ENCODE results near the gene LANCL2. TPM values are rescaled to one million over a fixed set of nuclear protein-coding genes. Genes with fewer than 3 reads are reported as not detected.
"Not testable (repeated sequence)": the region's sequence is repeated elsewhere in the genome, so short reads cannot be mapped to it uniquely, and the experiment has no call there.

The LANCL2 gene
- total RNA-seq, 6 experiments from 2014 or later: 17.3 to 26.3 (median 21.4) TPM

- DNase-seq: no peak
- no peak overlapping the region for H3K4me3 Mint-ChIP-seq
These were observed 102.0 kb downstream of the LANCL2 start for GRCh38 chr7:55467047-55467593.

DNA sequence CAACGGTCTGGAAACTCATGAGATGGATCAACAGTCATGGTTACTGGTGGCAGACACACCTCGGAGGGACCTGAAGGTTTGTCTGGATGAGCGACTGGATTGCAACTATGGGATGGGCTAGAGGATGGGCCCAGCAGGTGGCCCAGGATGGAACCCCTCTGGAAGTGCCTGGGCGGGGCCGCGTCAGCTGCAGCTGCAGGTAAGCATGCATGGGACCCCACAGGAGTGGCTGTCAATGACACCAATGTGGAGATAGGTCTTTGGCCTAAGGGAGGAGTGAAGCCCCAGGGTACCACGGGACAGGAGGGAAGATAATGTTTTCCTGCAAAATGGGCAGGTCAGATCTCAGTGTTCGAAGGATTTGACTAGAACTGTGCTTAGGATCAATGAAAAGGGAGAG lies 103.4 kb downstream of the LANCL2 start:
- H3K4me3 Mint-ChIP-seq: no peak overlapping the region
- H3K27ac Mint-ChIP-seq: no peak overlapping the region
- DNase-seq: no peak
- H3K27me3 Mint-ChIP-seq (ENCODE audit: insufficient read depth): no peaks in the 10 kb centered on the region; the same call in 1 of the 2 replicates
- TF ChIP-seq, protein P1, sequence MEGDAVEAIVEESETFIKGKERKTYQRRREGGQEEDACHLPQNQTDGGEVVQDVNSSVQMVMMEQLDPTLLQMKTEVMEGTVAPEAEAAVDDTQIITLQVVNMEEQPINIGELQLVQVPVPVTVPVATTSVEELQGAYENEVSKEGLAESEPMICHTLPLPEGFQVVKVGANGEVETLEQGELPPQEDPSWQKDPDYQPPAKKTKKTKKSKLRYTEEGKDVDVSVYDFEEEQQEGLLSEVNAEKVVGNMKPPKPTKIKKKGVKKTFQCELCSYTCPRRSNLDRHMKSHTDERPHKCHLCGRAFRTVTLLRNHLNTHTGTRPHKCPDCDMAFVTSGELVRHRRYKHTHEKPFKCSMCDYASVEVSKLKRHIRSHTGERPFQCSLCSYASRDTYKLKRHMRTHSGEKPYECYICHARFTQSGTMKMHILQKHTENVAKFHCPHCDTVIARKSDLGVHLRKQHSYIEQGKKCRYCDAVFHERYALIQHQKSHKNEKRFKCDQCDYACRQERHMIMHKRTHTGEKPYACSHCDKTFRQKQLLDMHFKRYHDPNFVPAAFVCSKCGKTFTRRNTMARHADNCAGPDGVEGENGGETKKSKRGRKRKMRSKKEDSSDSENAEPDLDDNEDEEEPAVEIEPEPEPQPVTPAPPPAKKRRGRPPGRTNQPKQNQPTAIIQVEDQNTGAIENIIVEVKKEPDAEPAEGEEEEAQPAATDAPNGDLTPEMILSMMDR (IDR thresholded peaks at IDR 0.05): no peak
- peaks cover 7% of the 10 kb centered on the region; the same call in 1 of the 2 replicates for H3K4me1 Mint-ChIP-seq (ENCODE audit: low read depth)
- no peaks in the 10 kb centered on the region for H3K9me3 Mint-ChIP-seq
- peaks cover 30% of the 10 kb centered on the region for H3K36me3 Mint-ChIP-seq (ENCODE audit: low read depth)

More at GRCh38 chr7:55467047-55467593, 102.0 kb downstream of the LANCL2 start:
- H3K36me3 Mint-ChIP-seq (ENCODE audit: low read depth): peaks cover 44% of the 10 kb centered on the region
- peaks cover 4% of the 10 kb centered on the region; the same call in 1 of the 2 replicates for H3K9me3 Mint-ChIP-seq
- TF ChIP-seq, protein P1 (IDR thresholded peaks at IDR 0.05): no peak
- H3K27me3 Mint-ChIP-seq (ENCODE audit: insufficient read depth): no peaks in the 10 kb centered on the region; the same call in 1 of the 2 replicates
- H3K27ac Mint-ChIP-seq: no peak overlapping the region
- peaks cover 7% of the 10 kb centered on the region; the same call in 1 of the 2 replicates for H3K4me1 Mint-ChIP-seq (ENCODE audit: low read depth)

DNA sequence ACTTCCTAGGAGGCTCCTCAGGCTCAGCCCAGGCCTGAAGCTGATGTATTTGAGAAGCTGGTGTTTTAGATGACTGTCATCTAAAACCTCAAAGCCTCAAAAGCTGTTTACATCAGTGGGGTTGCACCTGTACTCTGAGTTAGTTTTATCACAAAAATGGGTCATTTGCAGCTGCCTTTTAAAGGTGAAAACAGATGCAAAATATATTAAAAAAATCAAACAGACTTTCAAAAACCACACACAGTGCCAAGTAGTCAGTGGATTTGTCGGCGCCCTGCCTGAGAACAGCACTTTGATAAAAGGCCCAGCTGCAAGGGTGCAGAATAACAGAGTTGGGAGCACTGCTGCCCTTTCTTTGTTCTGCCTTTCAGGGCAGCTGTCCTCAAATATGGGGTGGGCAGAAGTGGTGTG lies 104.1 kb downstream of the LANCL2 start:
- TF ChIP-seq, protein P1 (IDR thresholded peaks at IDR 0.05): no peak
- Mint-ChIP-seq H3K4me1 (ENCODE audit: low read depth) (peaks cover 9% of the 10 kb centered on the region; the same call in 1 of the 2 replicates), H3K36me3 (ENCODE audit: low read depth) (peaks cover 25% of the 10 kb centered on the region), H3K27me3 (ENCODE audit: insufficient read depth) (no peaks in the 10 kb centered on the region; the same call in 1 of the 2 replicates), H3K27ac (no peak overlapping the region), H3K4me3 (no peak overlapping the region), H3K9me3 (no peaks in the 10 kb centered on the region)
- DNase-seq: no peak

DNA sequence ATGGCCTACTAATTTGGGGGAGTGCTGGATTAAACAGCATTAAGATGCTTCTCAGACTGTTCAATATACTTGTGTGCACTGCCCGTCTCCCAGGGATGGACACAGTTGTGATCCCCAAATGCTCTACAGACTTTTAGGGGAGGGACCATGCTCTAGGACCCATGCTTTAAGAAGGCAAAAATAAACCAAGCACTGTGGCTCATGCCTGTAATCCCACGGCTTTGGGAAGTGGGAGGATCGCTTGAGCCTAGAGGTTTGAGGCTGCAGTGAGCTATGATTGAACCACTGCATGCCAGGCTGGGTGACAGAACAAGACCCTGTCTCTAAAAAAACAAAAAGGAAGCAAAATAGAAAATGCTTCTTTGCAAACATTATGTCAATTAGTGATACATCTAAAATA lies 104.6 kb downstream of the LANCL2 start:
- Mint-ChIP-seq H3K4me3 (no peak overlapping the region), H3K4me1 (ENCODE audit: low read depth) (peaks cover 9% of the 10 kb centered on the region), H3K27ac (no peak overlapping the region), H3K9me3 (no peaks in the 10 kb centered on the region), H3K36me3 (ENCODE audit: low read depth) (peaks cover 25% of the 10 kb centered on the region), H3K27me3 (ENCODE audit: insufficient read depth) (no peaks in the 10 kb centered on the region; the same call in 1 of the 2 replicates)
- DNase-seq: no peak
- TF ChIP-seq, protein P1 (IDR thresholded peaks at IDR 0.05): no peak

- DNase-seq: no peak
- Mint-ChIP-seq H3K9me3 (no peaks in the 10 kb centered on the region), H3K4me1 (ENCODE audit: low read depth) (peaks cover 12% of the 10 kb centered on the region), H3K4me3 (no peak overlapping the region), H3K27ac (no peak overlapping the region), H3K36me3 (ENCODE audit: low read depth) (peaks cover 28% of the 10 kb centered on the region), H3K27me3 (ENCODE audit: insufficient read depth) (peaks cover 2% of the 10 kb centered on the region; the same call in 1 of the 2 replicates)
- TF ChIP-seq, protein P1 (IDR thresholded peaks at IDR 0.05): no peak
These were observed 105.1 kb downstream of the LANCL2 start for GRCh38 chr7:55470261-55470660.

- Mint-ChIP-seq H3K4me1 (ENCODE audit: low read depth) (peaks cover 25% of the 10 kb centered on the region), H3K36me3 (ENCODE audit: low read depth) (peaks cover 26% of the 10 kb centered on the region)
- not testable (repeated sequence) for H3K27ac Mint-ChIP-seq; DNase-seq; H3K9me3 Mint-ChIP-seq; H3K4me3 Mint-ChIP-seq; H3K27me3 Mint-ChIP-seq (ENCODE audit: insufficient read depth)
These were observed 106.5 kb downstream of the LANCL2 start for GRCh38 chr7:55471594-55471993.

DNA sequence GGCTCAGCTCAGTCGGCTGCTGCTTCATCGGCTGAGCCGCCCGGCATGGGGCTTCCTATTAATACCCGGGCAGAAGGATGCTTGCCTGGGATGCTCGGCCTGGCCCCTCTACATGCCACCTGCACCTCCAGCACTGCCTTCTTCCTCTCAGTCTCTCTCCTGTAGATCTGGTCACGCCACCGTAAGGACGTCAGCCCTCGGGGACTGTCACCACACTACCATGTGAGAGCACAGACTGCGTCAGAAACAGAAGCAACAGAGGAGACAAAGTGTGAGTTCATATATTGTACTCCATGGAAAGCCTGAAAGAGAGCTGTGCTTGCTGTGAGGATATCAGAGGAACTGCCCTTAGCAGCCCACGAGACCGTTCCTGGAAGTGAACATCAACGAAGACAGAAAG lies 107.3 kb downstream of the LANCL2 start:
- H3K4me1 Mint-ChIP-seq (ENCODE audit: low read depth): peaks cover 33% of the 10 kb centered on the region
- peaks cover 23% of the 10 kb centered on the region for H3K36me3 Mint-ChIP-seq (ENCODE audit: low read depth)
- DNase-seq; H3K4me3 Mint-ChIP-seq; H3K27me3 Mint-ChIP-seq (ENCODE audit: insufficient read depth); H3K27ac Mint-ChIP-seq; H3K9me3 Mint-ChIP-seq: not testable (repeated sequence)

Data from HFFc6 (cell line).